Activated T-cell treated with anti-CD3 and anti-CD28 coated beads, Interleukin-2, amount 50 U/mL, for 24 hours (primary cell): ENCODE data around the gene CROCC2.

Source experiments
- DNase-seq: peaks from one replicate; pipeline ENCODE4 v3.0.0-alpha.2; 2020
- H3K27ac Mint-ChIP-seq: 2 replicates; pipeline ENCODE4 v1.8.0; 2020; ENCODE audit warnings: mild to moderate bottlenecking, mixed read lengths
- H3K27me3 Mint-ChIP-seq: 2 replicates; pipeline ENCODE4 v1.8.0; 2020; ENCODE audit warnings: mixed read lengths
- H3K36me3 Mint-ChIP-seq: 2 replicates; pipeline ENCODE4 v1.8.0; 2020; ENCODE audit warnings: low read depth, mixed read lengths
- H3K4me1 Mint-ChIP-seq: 2 replicates; pipeline ENCODE4 v1.8.0; 2020; ENCODE audit warnings: low read depth, mixed read lengths
- H3K4me3 Mint-ChIP-seq: 2 replicates; pipeline ENCODE4 v1.8.0; 2020; ENCODE audit warnings: mild to moderate bottlenecking, moderate library complexity, mixed read lengths
- H3K9me3 Mint-ChIP-seq: 2 replicates; pipeline ENCODE4 v1.8.0; 2020; ENCODE audit warnings: mixed read lengths

Gene CROCC2

DNA sequence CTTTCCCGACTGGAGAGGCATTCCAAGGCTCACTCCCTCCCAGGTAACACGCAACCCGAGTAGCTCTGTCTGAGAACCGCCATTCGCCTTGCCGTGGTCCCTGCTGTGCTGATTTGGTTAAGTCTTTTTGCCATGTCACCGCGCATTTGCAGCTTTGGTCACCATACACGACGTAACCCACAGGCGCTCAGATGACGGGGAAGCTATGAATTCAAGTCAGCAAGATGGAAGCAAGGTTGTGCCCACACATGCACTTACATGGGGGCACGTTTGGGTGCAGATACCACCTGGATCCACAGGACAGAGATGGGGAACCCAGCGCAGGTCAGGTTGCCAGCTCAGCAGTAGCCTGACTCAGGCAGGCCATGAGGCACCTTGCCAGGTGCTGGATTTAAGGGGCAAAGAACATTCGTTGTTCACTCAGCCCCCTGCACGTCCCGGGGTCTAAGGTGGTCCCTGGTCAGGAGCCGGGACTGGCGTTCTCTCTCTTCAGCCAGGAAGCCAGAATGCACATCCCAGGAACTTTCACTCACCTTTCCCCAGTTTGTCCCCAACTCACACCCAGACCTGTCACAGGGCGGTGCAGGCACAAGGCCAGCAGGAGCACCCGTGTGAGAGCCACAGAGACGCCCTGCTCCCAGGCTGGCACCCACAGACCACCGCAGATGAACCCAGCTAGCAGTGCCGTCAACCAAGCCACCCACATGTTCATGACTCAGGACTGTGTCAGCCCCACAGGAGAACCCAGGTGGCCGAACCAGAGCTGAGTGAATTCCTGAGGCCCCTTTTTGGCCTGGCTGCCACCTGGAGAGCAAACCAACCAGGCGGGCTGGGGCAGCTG lies 112.1 kb downstream of the CROCC2 start:
- H3K9me3 Mint-ChIP-seq = peaks cover 3% of the 10 kb centered on the region

GRCh38 chr2:241019441-241020139 lies 113.5 kb downstream of the CROCC2 start:
- H3K4me1 Mint-ChIP-seq = peaks cover 5% of the 10 kb centered on the region
- H3K27ac Mint-ChIP-seq = no peak overlapping the region
- H3K4me3 Mint-ChIP-seq = no peak overlapping the region
- no peaks in the 10 kb centered on the region for H3K27me3 Mint-ChIP-seq
- DNase-seq = no peak
- peaks cover 3% of the 10 kb centered on the region for H3K9me3 Mint-ChIP-seq
- H3K36me3 Mint-ChIP-seq = no peaks in the 10 kb centered on the region

More for the DNA sequence above, 112.1 kb downstream of the CROCC2 start:
- H3K27ac Mint-ChIP-seq = no peak overlapping the region
- no peaks in the 10 kb centered on the region for H3K36me3 Mint-ChIP-seq
- no peak overlapping the region for H3K4me3 Mint-ChIP-seq
- DNase-seq = no peak
- H3K27me3 Mint-ChIP-seq = no peaks in the 10 kb centered on the region
- H3K4me1 Mint-ChIP-seq = peaks cover 5% of the 10 kb centered on the region

DNA sequence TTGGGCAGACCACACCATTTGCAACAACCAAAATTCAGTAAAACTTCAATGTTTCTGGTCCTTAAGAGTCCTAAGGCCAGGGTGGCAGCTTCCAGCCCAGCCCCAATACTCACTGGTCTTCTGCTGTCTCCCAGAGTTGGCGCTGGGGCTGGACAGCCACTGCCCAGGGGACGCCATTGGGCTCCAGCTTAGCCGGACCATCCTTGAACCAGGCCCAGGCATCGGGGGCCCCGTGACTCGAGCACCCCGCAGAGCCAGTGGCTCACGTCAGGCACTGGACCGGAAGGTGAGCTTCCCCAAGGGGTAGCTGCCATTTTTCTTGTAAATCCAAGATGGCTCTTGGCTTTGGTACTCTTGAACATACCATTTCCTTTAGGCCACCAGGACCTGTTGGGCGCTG lies 114.1 kb downstream of the CROCC2 start:
- H3K9me3 Mint-ChIP-seq = peaks cover 7% of the 10 kb centered on the region
- H3K27me3 Mint-ChIP-seq = no peaks in the 10 kb centered on the region
- no peak for DNase-seq
- no peak overlapping the region for H3K4me3 Mint-ChIP-seq
- H3K4me1 Mint-ChIP-seq = peaks cover 5% of the 10 kb centered on the region
- no peak overlapping the region for H3K27ac Mint-ChIP-seq
- peaks cover 3% of the 10 kb centered on the region for H3K36me3 Mint-ChIP-seq

- no peak overlapping the region for H3K27ac Mint-ChIP-seq
- H3K27me3 Mint-ChIP-seq = no peaks in the 10 kb centered on the region
- H3K4me1 Mint-ChIP-seq = peaks cover 5% of the 10 kb centered on the region
- no peak for DNase-seq
- H3K36me3 Mint-ChIP-seq = peaks cover 6% of the 10 kb centered on the region
- no peak overlapping the region for H3K4me3 Mint-ChIP-seq
- peaks cover 11% of the 10 kb centered on the region for H3K9me3 Mint-ChIP-seq
These were observed 114.6 kb downstream of the CROCC2 start for GRCh38 chr2:241020629-241021190.

DNA sequence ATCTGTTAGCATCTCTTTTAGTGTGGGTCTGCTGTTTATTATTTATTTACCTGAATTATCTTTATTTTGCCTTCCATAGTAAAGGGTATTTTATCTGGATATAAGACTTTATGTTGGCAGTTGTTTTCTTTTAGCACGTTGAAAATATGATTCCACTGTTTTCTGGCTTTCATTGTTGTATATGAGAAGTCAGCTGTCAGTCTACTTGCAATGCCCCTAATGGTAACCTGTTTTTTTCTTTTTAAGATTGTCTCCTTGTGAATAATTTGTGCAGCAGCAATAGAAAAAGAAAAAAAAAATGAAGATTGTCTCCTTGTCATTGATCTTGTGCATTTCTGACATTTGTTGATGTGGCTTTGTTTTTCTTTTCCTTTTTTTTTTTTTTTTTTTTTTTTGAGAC lies 119.5 kb downstream of the CROCC2 start:
- Mint-ChIP-seq H3K36me3 (peaks cover 16% of the 10 kb centered on the region), H3K4me1 (no peaks in the 10 kb centered on the region), H3K27ac (no peak overlapping the region), H3K9me3 (peaks cover 23% of the 10 kb centered on the region), H3K4me3 (no peak overlapping the region), H3K27me3 (no peaks in the 10 kb centered on the region)
- no peak for DNase-seq

GRCh38 chr2:241029599-241030332 lies 123.6 kb downstream of the CROCC2 start:
- H3K27ac Mint-ChIP-seq = no peak overlapping the region

GRCh38 chr2:241030333-241030680 lies 124.2 kb downstream of the CROCC2 start:
- no peak for DNase-seq
- Mint-ChIP-seq H3K27me3 (no peaks in the 10 kb centered on the region), H3K9me3 (peaks cover 15% of the 10 kb centered on the region), H3K36me3 (peaks cover 13% of the 10 kb centered on the region), H3K27ac (no peak overlapping the region), H3K4me1 (no peaks in the 10 kb centered on the region), H3K4me3 (no peak overlapping the region)

More at GRCh38 chr2:241029599-241030332, 123.6 kb downstream of the CROCC2 start:
- Mint-ChIP-seq H3K36me3 (peaks cover 16% of the 10 kb centered on the region), H3K4me3 (no peak overlapping the region), H3K27me3 (no peaks in the 10 kb centered on the region), H3K9me3 (peaks cover 20% of the 10 kb centered on the region), H3K4me1 (no peaks in the 10 kb centered on the region)
- no peak for DNase-seq

DNA sequence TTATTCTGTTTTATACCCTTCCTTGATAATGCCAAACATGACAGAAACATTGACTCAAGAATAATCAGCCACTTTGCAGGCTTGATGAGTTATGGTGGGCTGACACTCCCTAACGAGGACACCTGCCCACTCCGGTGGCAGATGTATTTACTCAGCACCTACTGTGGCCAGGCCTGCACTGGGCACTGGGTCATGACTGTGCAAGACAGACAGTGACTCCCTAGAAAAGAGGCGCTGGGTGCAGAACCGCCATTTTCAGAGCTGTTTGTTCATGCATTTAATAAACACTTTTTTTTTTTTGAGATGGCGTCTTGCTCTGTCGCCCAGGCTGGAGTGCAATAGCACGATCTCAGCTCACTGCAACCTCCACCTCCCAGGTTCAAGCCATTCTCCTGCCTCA lies 124.7 kb downstream of the CROCC2 start:
- Mint-ChIP-seq H3K36me3 (peaks cover 9% of the 10 kb centered on the region), H3K27me3 (no peaks in the 10 kb centered on the region), H3K4me3 (no peak overlapping the region), H3K9me3 (peaks cover 11% of the 10 kb centered on the region), H3K4me1 (no peaks in the 10 kb centered on the region), H3K27ac (no peak overlapping the region)
- DNase-seq = no peak

GRCh38 chr2:241031436-241032165 lies 125.5 kb downstream of the CROCC2 start:
- Mint-ChIP-seq H3K9me3 (peaks cover 6% of the 10 kb centered on the region), H3K27ac (no peak overlapping the region), H3K4me3 (no peak overlapping the region), H3K27me3 (no peaks in the 10 kb centered on the region), H3K4me1 (peaks cover 4% of the 10 kb centered on the region), H3K36me3 (peaks cover 5% of the 10 kb centered on the region)
- no peak for DNase-seq

DNA sequence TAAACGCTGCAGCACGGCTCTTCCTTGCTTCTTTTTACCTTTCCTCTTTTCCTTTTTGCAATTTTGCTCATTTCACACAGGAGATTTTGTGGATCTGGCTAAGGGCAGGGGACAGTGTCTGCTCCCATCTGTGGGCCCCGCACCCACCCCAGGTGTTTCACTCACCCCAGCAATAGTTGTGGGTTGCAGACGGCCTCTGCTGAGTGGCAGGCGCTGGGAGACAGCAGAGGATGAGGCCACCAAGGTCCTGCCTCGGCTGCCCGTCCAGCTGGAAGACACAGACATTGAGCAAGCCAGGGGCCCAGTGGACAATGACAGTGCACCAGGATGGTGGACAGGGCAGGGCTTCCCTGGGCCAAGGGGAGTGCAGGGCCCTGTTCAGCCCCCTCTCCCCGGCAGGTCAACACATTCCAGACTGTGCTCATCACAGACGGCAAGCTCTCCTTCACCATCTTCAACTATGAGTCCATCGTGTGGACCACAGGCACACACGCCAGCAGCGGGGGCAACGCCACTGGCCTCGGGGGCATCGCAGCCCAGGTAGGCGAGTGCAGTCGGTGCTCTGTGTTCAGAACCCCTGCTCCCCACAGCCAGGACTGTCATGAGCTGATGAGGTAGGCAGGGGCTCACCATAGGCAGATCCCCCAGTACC lies 127.3 kb downstream of the CROCC2 start:
- peaks cover 20% of the 10 kb centered on the region for H3K4me1 Mint-ChIP-seq
- no peaks in the 10 kb centered on the region for H3K36me3 Mint-ChIP-seq
- no peak for DNase-seq
- no peak overlapping the region for H3K27ac Mint-ChIP-seq
- no peaks in the 10 kb centered on the region for H3K9me3 Mint-ChIP-seq
- H3K27me3 Mint-ChIP-seq = no peaks in the 10 kb centered on the region
- H3K4me3 Mint-ChIP-seq = no peak overlapping the region

DNA sequence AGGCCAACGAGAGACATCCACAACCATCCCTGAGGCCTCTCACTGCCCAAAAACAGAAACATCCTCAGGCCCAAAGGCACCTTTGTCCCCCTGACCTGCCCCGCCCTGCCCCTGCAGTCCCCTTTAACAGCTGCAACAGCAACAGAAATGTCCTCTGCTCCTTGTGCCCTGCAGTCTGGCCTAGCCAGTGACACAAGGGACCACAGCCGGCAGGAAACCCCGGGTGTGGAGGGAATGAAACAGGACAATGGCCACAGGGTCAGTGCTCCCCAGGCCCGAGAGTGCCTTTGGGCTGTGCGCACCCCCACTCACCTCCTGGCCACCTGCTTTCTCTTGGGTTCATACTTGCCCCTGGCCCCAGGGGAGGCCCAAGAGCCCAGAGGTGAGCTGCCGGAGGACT lies 127.9 kb downstream of the CROCC2 start:
- Mint-ChIP-seq H3K4me1 (peaks cover 21% of the 10 kb centered on the region), H3K9me3 (no peaks in the 10 kb centered on the region), H3K27me3 (no peaks in the 10 kb centered on the region), H3K4me3 (no peak overlapping the region), H3K36me3 (no peaks in the 10 kb centered on the region), H3K27ac (no peak overlapping the region)
- DNase-seq = no peak

DNA sequence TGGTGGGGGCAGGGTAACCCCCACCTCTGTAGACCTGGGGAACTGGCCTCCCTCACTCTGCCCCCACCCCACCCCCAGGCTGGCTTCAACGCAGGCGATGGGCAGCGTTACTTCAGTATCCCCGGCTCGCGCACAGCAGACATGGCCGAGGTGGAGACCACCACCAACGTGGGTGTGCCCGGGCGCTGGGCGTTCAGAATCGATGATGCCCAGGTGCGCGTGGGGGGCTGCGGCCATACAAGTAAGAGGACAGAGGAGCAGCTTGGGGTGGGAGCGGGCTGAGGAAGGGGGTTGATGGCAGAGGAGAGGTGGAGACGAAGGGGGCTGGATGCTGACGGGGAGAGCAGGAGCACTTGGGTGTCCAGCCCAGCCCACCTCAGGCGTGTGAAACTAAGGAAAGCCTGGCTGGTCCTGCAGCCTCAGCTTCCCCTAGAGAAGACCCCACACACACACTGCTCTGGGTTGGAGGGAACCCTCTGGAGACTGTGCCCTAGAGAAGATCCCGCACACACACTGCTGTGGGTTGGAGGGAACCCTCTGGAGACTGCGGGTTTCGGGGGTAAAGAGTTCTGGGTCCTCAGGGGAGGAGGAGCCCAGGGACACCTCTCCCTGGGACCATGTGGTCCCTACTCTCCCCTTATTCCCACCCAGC lies 128.5 kb downstream of the CROCC2 start:
- H3K36me3 Mint-ChIP-seq = no peaks in the 10 kb centered on the region
- no peak overlapping the region for H3K4me3 Mint-ChIP-seq
- DNase-seq = no peak
- H3K4me1 Mint-ChIP-seq = peaks cover 21% of the 10 kb centered on the region
- no peaks in the 10 kb centered on the region for H3K27me3 Mint-ChIP-seq
- no peak overlapping the region for H3K27ac Mint-ChIP-seq
- H3K9me3 Mint-ChIP-seq = no peaks in the 10 kb centered on the region

- Mint-ChIP-seq H3K9me3 (no peaks in the 10 kb centered on the region), H3K4me1 (peaks cover 23% of the 10 kb centered on the region), H3K27me3 (no peaks in the 10 kb centered on the region), H3K36me3 (no peaks in the 10 kb centered on the region), H3K27ac (no peak overlapping the region), H3K4me3 (no peak overlapping the region)
- peak; percentile 57 for DNase-seq
These were observed 129.1 kb downstream of the CROCC2 start for GRCh38 chr2:241035142-241035817.
